K562 (cell line): ENCODE measurements around the gene IL17F. TPM values are rescaled to one million over a fixed set of nuclear protein-coding genes. Genes with fewer than 3 reads are reported as not detected.

Source experiments
- ATAC-seq: fragments of 200-7000 bp; cut with Tn5 transposase; 3 replicates; pipeline ENCODE4 v1.9.1; 2020; ENCODE audit warnings: moderate library complexity
- BruUV-seq: library from RNA; stranded (reverse); fragments of 400-500 nt; replicated peaks from 2 replicates; lab custom pipeline; 2021; lab: Mats Ljungman, UMichigan
- CTCF ChIA-PET: fragments of 300-600 bp; formaldehyde crosslinking; extraction: SDS; loops from one replicate; lab custom pipeline; 2021; ENCODE audit warnings: low intra/inter-chr PET ratio; lab: Yijun Ruan, JAX
- POLR2A ChIA-PET: fragments of 300-600, 350-650 bp; sonication (Branson Sonifier 250); formaldehyde crosslinking; extraction: SDS; loops from one replicate; lab custom pipeline; 2021; ENCODE audit warnings: antibody characterized with exemption, inconsistent platforms; lab: Yijun Ruan, JAX
- DNase-seq, 4 experiments: peaks; one replicate each; pipeline versions ENCODE4 v3.0.0 to v3.0.0-alpha.2; 2011 to 2018; ENCODE audit warnings: low spot score in 3 of 4, mixed read lengths in 3 of 4; ENCODE audit errors: extremely low read depth in 1 of 4
- FAIRE-seq: peaks from 2 replicates; lab custom pipeline; 2011; peaks lifted over from hg19 to GRCh38; lab: Jason Lieb, UNC
- H2AFZ ChIP-seq: 2 replicates; pipeline ENCODE4 v1.6.0; 2011; ENCODE audit warnings: low read depth, low read length, control low read depth, inconsistent platforms
- H3K27ac ChIP-seq: fragments of 200-600 bp; 3 replicates; pipeline ENCODE4 v1.8.0; 2011; ENCODE audit warnings: low read depth, mild to moderate bottlenecking, control low read depth, inconsistent platforms, low read length, moderate library complexity, mixed read lengths; ENCODE audit errors: extremely low read depth
- H3K27me3 ChIP-seq, 2 experiments: fragments of 300-600 bp in 1 of 2; 2 replicates in 1 of 2; 3 replicates in 1 of 2; pipeline versions ENCODE4 v1.6.0 to v1.8.0; 2011; ENCODE audit warnings: inconsistent platforms in 2 of 2, low read length in 2 of 2, mild to moderate bottlenecking in 1 of 2, mixed read lengths in 1 of 2, moderate library complexity in 1 of 2; ENCODE audit not compliant: control insufficient read depth in 2 of 2, insufficient read depth in 2 of 2
- H3K36me3 ChIP-seq: fragments of 300-600 bp; 3 replicates; pipeline ENCODE4 v1.8.0; 2011; ENCODE audit warnings: mild to moderate bottlenecking, low read length, inconsistent platforms; ENCODE audit not compliant: control insufficient read depth, insufficient read depth
- H3K4me1 ChIP-seq, 2 experiments: fragments of 200-600 bp in 1 of 2; replicated peaks in 1 of 2; 2 replicates in 1 of 2; 3 replicates in 1 of 2; pipeline versions ENCODE4 v1.5.1 to v1.8.0; 2011; ENCODE audit warnings: inconsistent platforms in 2 of 2, low read length in 2 of 2, mild to moderate bottlenecking in 1 of 2, mixed read lengths in 1 of 2, moderate library complexity in 1 of 2; ENCODE audit not compliant: control insufficient read depth in 2 of 2, insufficient read depth in 2 of 2
- H3K4me2 ChIP-seq: 2 replicates; pipeline ENCODE4 v1.6.1; 2011; ENCODE audit warnings: low read length, control low read depth, inconsistent platforms, mixed read lengths; ENCODE audit not compliant: insufficient read depth
- H3K4me3 ChIP-seq: fragments of 200-600 bp; sonication (generic), shearing (Covaris generic); 2 replicates; pipeline ENCODE4 v1.5.1; 2016; ENCODE audit warnings: control low read depth, inconsistent platforms
- H3K79me2 ChIP-seq: fragments of 200-600 bp; 3 replicates; pipeline ENCODE4 v1.8.0; 2011; ENCODE audit warnings: low read length, inconsistent platforms; ENCODE audit not compliant: control insufficient read depth, insufficient read depth
- H3K9ac ChIP-seq, 2 experiments: 2 replicates each; pipeline versions ENCODE4 v1.6.0 to v1.6.1; 2011; ENCODE audit warnings: low read depth in 2 of 2, low read length in 2 of 2, control low read depth in 1 of 2, inconsistent platforms in 1 of 2, mild to moderate bottlenecking in 1 of 2, mixed read lengths in 1 of 2; ENCODE audit not compliant: insufficient read depth in 1 of 2
- H3K9me1 ChIP-seq: one replicate; pipeline ENCODE4 v1.6.0; 2011; ENCODE audit warnings: inconsistent platforms, mild to moderate bottlenecking, low read length, moderate library complexity; ENCODE audit not compliant: control insufficient read depth, insufficient read depth
- H3K9me3 ChIP-seq: replicated peaks from 2 replicates; pipeline ENCODE4 v1.5.1; 2011; ENCODE audit warnings: low read depth, low read length, inconsistent platforms; ENCODE audit not compliant: control insufficient read depth, insufficient read depth
- H4K20me1 ChIP-seq: replicated peaks from 2 replicates; pipeline ENCODE4 v1.6.1; 2011; ENCODE audit warnings: low read length, inconsistent platforms, mixed read lengths; ENCODE audit not compliant: control insufficient read depth, insufficient read depth
- FOXK1 ChIP-seq: sonication (generic); formaldehyde crosslinking; IDR thresholded peaks from 2 replicates; pipeline ENCODE4 v1.8.0; 2022; ENCODE audit warnings: missing genetic modification reagents, mild to moderate bottlenecking, borderline replicate concordance
- HNRNPH1 ChIP-seq: fragments of 200-400 bp; formaldehyde crosslinking; optimal IDR thresholded peaks from 2 replicates; pipeline ENCODE3; 2017; ENCODE audit warnings: low read depth, mild to moderate bottlenecking, low read length, moderate library complexity
- NELFE ChIP-seq: IDR thresholded peaks from 2 replicates; pipeline ENCODE4 v1.6.1; 2011; ENCODE audit warnings: mild to moderate bottlenecking; ENCODE audit not compliant: insufficient read depth, insufficient read length
- SAFB ChIP-seq: fragments of 200-400 bp; formaldehyde crosslinking; IDR thresholded peaks from 2 replicates; pipeline ENCODE4 v1.6.1; 2017; ENCODE audit warnings: low read depth, low read length, borderline replicate concordance
- ZNF780A ChIP-seq: fragments of 250-450 bp; sonication (Bioruptor Pico); IDR thresholded peaks from 2 replicates; pipeline ENCODE4 v1.5.0; 2021; ENCODE audit warnings: mild to moderate bottlenecking
- WGBS: fragments of 100-300 bp; shearing (Covaris generic); methylation state at CpG from one replicate; pipeline ENCODE4 v1.1.6; 2016; ENCODE audit warnings: low coverage, mixed read lengths; ENCODE audit not compliant: insufficient coverage; ENCODE audit errors: missing lambda C conversion rate; 5-methylcytosine and 5-hydroxymethylcytosine counted together
- in situ Hi-C: fragments of 300-500 bp; cut with MboI; formaldehyde crosslinking; loops from 4 replicates; pipeline ENCODE4 v1.15.0; 2018; ENCODE audit warnings: inconsistent platforms, mixed read lengths
- intact Hi-C: fragments of 100-400 bp; cut with micrococcal nuclease; formaldehyde crosslinking; loops from 2 replicates; pipeline ENCODE4 v1.14.2; 2022
- polyA plus RNA-seq, 8 experiments: library from polyadenylated mRNA; depleted of rRNA in 4 of 8; stranded (reverse) in 5 of 8; unstranded in 3 of 8; fragments of >200 nt; fragmentation: Nextera tagmentation in 2 of 8; fragmentation: Illumina TruSeq in 1 of 8; extraction: Ambion mirVana in 2 of 8; extraction: Trizol in 1 of 8; gene quantifications; 2 replicates each; pipeline versions ENCODE4 v1.2.1 to v1.2.3, GENCODE V29; 2011 to 2014; ENCODE audit warnings: inconsistent platforms in 1 of 8, missing spikeins in 1 of 8
- total RNA-seq, 7 experiments: library from RNA; depleted of rRNA in 6 of 7; stranded (reverse); fragments of >200 nt in 6 of 7; fragmentation: Illumina TruSeq in 2 of 7; extraction: Trizol in 2 of 7; gene quantifications; 2 replicates each; pipeline versions ENCODE4 v1.2.1 to v1.2.3, GENCODE V29; 2011 to 2021; ENCODE audit warnings: low replicate concordance in 1 of 7
- TF ChIP-seq, protein P1 (sequence below): sonication (generic); formaldehyde crosslinking; IDR thresholded peaks from 2 replicates; pipeline ENCODE4 v1.8.0; 2022; ENCODE audit warnings: mild to moderate bottlenecking, missing genetic modification reagents, borderline replicate concordance
- TF ChIP-seq, protein P2 (sequence below): sonication (generic); formaldehyde crosslinking; IDR thresholded peaks from 2 replicates; pipeline ENCODE4 v1.8.0; 2022; ENCODE audit warnings: missing genetic modification reagents, mild to moderate bottlenecking, borderline replicate concordance

IL17F gene
- total and polyA plus RNA-seq, 9 of the 15 experiments (the other 6 are each of a cell fraction or from before 2014, with no cell fraction given): not detected

DNA sequence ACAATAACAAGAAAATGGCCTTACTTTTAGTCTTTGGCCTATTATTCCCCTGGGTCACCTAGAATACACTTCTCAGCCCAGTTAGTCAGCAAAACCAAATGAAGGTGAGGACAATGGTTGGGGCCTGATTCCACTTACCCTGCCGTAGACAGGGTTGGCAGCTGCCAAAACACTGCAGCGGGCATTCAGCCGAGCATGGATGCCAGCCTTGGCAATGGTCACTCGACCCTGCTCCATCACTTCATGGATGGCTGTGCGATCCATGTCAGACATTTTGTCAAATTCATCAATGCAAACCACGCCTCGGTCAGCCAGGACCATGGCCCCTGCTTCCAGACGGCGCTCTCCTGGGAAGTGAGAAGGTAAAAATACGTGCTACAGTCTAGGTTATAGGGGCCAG is 31.8 kb upstream of the IL17F start:
- intact Hi-C loops (no loop called here), in situ Hi-C loops (no loop called here)
- no peaks in the 10 kb centered on the region for H3K9me1 ChIP-seq
- H3K4me2 ChIP-seq: no peak overlapping the region
- H2AFZ ChIP-seq: no peak overlapping the region
- CTCF ChIA-PET: no interaction called here
- no peak overlapping the region for H3K27ac ChIP-seq
- H3K4me3 ChIP-seq: no peak overlapping the region
- H3K9ac ChIP-seq: peak overlapping the region in 1 of 2 experiments; percentile 81; a peak in 1 of 4 replicates
- FAIRE-seq: no peak
- peaks cover 99% of the 10 kb centered on the region for H3K36me3 ChIP-seq
- H3K79me2 ChIP-seq: peaks cover 61% of the 10 kb centered on the region
- no peak for DNase-seq
- no peak for TF ChIP-seq NELFE
- no peak for TF ChIP-seq FOXK1 (CRISPR knock-in tag)
- no peak for TF ChIP-seq ZNF780A (CRISPR knock-in tag)
- H3K4me1 ChIP-seq: no peaks in the 10 kb centered on the region; a peak in 1 of 5 replicates
- ATAC-seq: no peak
- BruUV-seq: no TSS peak
- POLR2A ChIA-PET: no interaction called here
- H3K27me3 ChIP-seq: no peaks in the 10 kb centered on the region
- WGBS: 96% methylated on average over 10 of the region's 10 CpGs
- H4K20me1 ChIP-seq: peaks cover 3% of the 10 kb centered on the region
- no peaks in the 10 kb centered on the region for H3K9me3 ChIP-seq

DNA sequence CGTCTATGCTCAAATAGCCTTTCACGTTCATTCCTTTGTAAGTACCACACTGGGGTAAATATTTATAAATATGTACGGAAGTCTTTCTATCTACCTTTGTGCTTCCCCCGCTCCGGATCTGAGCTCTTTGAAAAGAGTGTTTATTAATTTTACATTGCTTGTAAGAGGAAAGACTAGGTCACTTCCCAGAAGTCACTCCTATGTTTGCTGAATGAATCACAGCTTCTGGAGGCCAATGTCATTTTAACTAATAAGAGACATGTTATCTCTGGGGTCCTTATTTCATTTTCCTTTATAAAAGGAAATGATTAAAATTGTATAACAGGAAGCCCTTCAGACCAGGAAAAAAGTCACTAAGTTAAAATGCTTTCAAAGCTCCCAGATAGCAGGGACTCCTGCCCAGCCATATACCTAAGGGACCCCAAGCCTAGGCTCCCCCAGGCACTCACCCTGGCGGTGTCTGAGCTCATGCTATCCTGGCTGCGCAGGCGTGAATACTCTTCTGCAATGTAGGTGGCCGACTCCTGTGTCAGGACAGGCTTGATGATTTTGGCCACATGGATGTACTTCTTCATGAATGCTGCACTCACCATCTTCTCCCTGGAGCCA is 27.7 kb upstream of the IL17F start:
- Histone ChIP-seq H3K9me3 (no peaks in the 10 kb centered on the region), H3K9ac (no peak overlapping the region), H3K9me1 (no peaks in the 10 kb centered on the region), H3K4me3 (no peak overlapping the region), H2AFZ (no peak overlapping the region), H3K79me2 (peaks cover 23% of the 10 kb centered on the region), H3K27ac (no peak overlapping the region), H3K27me3 (no peaks in the 10 kb centered on the region), H3K36me3 (peaks cover 97% of the 10 kb centered on the region), H3K4me2 (no peak overlapping the region), H3K4me1 (no peaks in the 10 kb centered on the region), H4K20me1 (no peaks in the 10 kb centered on the region; the same call in none of the 2 replicates)
- intact Hi-C loops: no loop called here
- BruUV-seq: no TSS peak
- no peak for DNase-seq
- ChIA-PET CTCF (no interaction called here), POLR2A (interaction anchor here (0.7 to 1.5 kb wide), 5 partner anchors 11 to 161 kb away, joined by 3 to 7 read pairs (median 5); partner anchors contain the start of gene MCM3)
- no peak; the same call in 2 of the 3 replicates for ATAC-seq
- 94% methylated on average over 9 of the region's 9 CpGs for WGBS
- no peak for FAIRE-seq
- in situ Hi-C loops: no loop called here
- TF ChIP-seq HNRNPH1 (no peak), SAFB (no peak)
- TF ChIP-seq, protein P1, sequence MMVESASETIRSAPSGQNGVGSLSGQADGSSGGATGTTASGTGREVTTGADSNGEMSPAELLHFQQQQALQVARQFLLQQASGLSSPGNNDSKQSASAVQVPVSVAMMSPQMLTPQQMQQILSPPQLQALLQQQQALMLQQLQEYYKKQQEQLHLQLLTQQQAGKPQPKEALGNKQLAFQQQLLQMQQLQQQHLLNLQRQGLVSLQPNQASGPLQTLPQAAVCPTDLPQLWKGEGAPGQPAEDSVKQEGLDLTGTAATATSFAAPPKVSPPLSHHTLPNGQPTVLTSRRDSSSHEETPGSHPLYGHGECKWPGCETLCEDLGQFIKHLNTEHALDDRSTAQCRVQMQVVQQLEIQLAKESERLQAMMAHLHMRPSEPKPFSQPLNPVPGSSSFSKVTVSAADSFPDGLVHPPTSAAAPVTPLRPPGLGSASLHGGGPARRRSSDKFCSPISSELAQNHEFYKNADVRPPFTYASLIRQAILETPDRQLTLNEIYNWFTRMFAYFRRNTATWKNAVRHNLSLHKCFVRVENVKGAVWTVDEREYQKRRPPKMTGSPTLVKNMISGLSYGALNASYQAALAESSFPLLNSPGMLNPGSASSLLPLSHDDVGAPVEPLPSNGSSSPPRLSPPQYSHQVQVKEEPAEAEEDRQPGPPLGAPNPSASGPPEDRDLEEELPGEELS: no peak
- TF ChIP-seq, protein P2, sequence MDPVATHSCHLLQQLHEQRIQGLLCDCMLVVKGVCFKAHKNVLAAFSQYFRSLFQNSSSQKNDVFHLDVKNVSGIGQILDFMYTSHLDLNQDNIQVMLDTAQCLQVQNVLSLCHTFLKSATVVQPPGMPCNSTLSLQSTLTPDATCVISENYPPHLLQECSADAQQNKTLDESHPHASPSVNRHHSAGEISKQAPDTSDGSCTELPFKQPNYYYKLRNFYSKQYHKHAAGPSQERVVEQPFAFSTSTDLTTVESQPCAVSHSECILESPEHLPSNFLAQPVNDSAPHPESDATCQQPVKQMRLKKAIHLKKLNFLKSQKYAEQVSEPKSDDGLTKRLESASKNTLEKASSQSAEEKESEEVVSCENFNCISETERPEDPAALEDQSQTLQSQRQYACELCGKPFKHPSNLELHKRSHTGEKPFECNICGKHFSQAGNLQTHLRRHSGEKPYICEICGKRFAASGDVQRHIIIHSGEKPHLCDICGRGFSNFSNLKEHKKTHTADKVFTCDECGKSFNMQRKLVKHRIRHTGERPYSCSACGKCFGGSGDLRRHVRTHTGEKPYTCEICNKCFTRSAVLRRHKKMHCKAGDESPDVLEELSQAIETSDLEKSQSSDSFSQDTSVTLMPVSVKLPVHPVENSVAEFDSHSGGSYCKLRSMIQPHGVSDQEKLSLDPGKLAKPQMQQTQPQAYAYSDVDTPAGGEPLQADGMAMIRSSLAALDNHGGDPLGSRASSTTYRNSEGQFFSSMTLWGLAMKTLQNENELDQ (CRISPR knock-in tag): no peak
